ENCODE results near the gene EPS8.

The EPS8 gene

DNA sequence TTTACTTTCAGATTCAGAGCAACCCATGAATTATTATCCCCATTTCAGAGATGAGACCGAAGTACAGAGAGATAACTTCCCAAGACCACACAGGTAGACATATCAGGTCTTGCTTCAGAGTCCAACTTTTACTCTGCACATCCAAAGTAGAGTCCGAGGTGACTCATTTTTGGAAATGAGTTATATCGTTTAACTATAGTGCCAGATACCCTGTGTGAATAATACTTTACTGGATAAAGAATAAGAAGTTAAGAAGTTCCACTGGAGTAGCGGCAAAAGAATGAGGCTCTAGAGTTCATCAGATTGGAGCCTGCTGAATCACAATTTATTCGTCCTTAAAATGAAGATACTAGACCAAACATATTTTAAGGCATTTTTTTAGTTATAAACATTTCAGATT lies 124.7 kb downstream of the EPS8 start:
- no peak overlapping the region for H2AK5ac ChIP-seq (ENCODE audit: low read depth, low read length)
- no peak overlapping the region for H2BK15ac ChIP-seq (ENCODE audit: low read length)
- H3K23ac ChIP-seq (ENCODE audit: low read depth, low read length, poor library complexity), result no peak overlapping the region
- H3K4me3 ChIP-seq (ENCODE audit: low read length in 2 of 2), result no peak overlapping the region
- H2BK120ac ChIP-seq (ENCODE audit: low read depth, low read length), result no peak overlapping the region
- no peak overlapping the region for H3K18ac ChIP-seq (ENCODE audit: low read length)
- H3K9me3 ChIP-seq (replicated peaks in 1 of 2; ENCODE audit: control insufficient read depth in 2 of 2, insufficient read depth in 1 of 2, low read depth in 1 of 2, low read length in 2 of 2), result no peaks in the 10 kb centered on the region
- H3K79me1 ChIP-seq (ENCODE audit: low read depth, low read length), result no peaks in the 10 kb centered on the region
- no peak for DNase-seq (ENCODE audit: low spot score)
- no peak overlapping the region for H3K27ac ChIP-seq (replicated peaks; ENCODE audit: low read length)
- no peaks in the 10 kb centered on the region for H3K27me3 ChIP-seq (ENCODE audit: control insufficient read depth in 3 of 3, insufficient read depth in 3 of 3, low read depth in 1 of 3, low read length in 3 of 3)
- no peaks in the 10 kb centered on the region for H3K4me1 ChIP-seq (ENCODE audit: control insufficient read depth in 2 of 2, insufficient read depth in 1 of 2, low read depth in 1 of 2, low read length in 2 of 2)
- no peak overlapping the region for H3K4me2 ChIP-seq (ENCODE audit: insufficient read depth, low read length, poor library complexity, severe bottlenecking)
- H3K9ac ChIP-seq (ENCODE audit: low read depth, low read length, poor library complexity), result no peak overlapping the region
- no CpG with 5 or more reads among the region's 5 CpGs for WGBS, 2 donors (ENCODE audit: extremely low coverage in 2 of 2, insufficient read length in 2 of 2, insufficient replicate concordance in 1 of 2)
- H2BK5ac ChIP-seq (ENCODE audit: low read length), result no peak overlapping the region
- no peak overlapping the region for H3K4ac ChIP-seq (ENCODE audit: low read length)
- no peak overlapping the region for H2AFZ ChIP-seq (ENCODE audit: low read length)
- H2BK12ac ChIP-seq (ENCODE audit: low read length), result no peak overlapping the region
- peaks cover 0 to 34% of the 10 kb centered on the region in 2 donors for H3K36me3 ChIP-seq (replicated peaks in 1 of 2; ENCODE audit: control insufficient read depth in 2 of 2, insufficient read depth in 2 of 2, low read length in 2 of 2)
- no peak overlapping the region for H4K91ac ChIP-seq (ENCODE audit: low read depth, low read length, poor library complexity)
- H4K8ac ChIP-seq (ENCODE audit: low read depth, low read length), result no peak overlapping the region
- no peak overlapping the region for H3K14ac ChIP-seq (ENCODE audit: low read length)

DNA sequence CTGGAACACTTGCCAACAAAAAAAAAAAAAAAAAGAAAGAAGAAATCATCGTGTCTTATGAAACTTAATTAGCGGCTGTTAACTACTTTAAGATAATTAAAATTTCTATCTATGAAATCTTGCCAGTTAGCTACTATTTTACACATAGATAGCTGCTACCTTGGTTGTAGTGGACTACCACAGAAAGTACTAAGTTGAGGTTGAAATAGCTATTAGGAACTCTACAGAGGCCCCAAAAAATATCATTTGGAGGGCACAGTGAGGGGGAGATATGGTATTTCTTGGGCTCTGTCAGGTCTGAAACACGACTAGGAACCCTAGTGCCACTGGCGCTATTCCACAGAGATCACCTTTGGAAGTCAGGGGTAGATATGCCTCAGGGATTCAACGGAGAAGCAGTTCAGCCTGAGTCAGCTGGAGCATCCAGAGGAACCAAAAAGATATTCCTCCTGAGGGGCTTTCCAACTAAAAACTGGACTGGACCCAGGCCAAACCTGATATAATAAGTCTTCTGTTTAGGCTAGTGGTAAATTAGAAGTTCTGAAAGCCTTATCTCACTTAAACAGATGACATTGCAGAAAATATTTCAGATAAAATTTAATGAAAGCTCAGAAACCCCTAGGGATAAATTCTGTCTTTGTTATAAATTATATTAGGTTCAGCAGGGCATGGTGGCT lies 126.1 kb downstream of the EPS8 start:
- Histone ChIP-seq H2BK5ac (ENCODE audit: low read length) (no peak overlapping the region), H3K9ac (ENCODE audit: low read depth, low read length, poor library complexity) (no peak overlapping the region), H3K4me1 (ENCODE audit: control insufficient read depth in 2 of 2, insufficient read depth in 1 of 2, low read depth in 1 of 2, low read length in 2 of 2) (no peaks in the 10 kb centered on the region), H3K27me3 (ENCODE audit: control insufficient read depth in 3 of 3, insufficient read depth in 3 of 3, low read depth in 1 of 3, low read length in 3 of 3) (no peaks in the 10 kb centered on the region), H3K27ac (replicated peaks; ENCODE audit: low read length) (no peak overlapping the region), H3K9me3 (replicated peaks in 1 of 2; ENCODE audit: control insufficient read depth in 2 of 2, insufficient read depth in 1 of 2, low read depth in 1 of 2, low read length in 2 of 2) (no peaks in the 10 kb centered on the region), H4K8ac (ENCODE audit: low read depth, low read length) (no peak overlapping the region), H2AK5ac (ENCODE audit: low read depth, low read length) (no peak overlapping the region), H3K4me2 (ENCODE audit: insufficient read depth, low read length, poor library complexity, severe bottlenecking) (no peak overlapping the region), H3K4ac (ENCODE audit: low read length) (no peak overlapping the region), H3K14ac (ENCODE audit: low read length) (no peak overlapping the region), H4K91ac (ENCODE audit: low read depth, low read length, poor library complexity) (no peak overlapping the region), H3K23ac (ENCODE audit: low read depth, low read length, poor library complexity) (no peak overlapping the region), H3K79me1 (ENCODE audit: low read depth, low read length) (no peaks in the 10 kb centered on the region), H2AFZ (ENCODE audit: low read length) (no peak overlapping the region), H3K18ac (ENCODE audit: low read length) (no peak overlapping the region), H2BK15ac (ENCODE audit: low read length) (no peak overlapping the region), H3K36me3 (replicated peaks in 1 of 2; ENCODE audit: control insufficient read depth in 2 of 2, insufficient read depth in 2 of 2, low read length in 2 of 2) (peaks cover 0 to 36% of the 10 kb centered on the region in 2 donors), H2BK12ac (ENCODE audit: low read length) (no peak overlapping the region), H3K4me3 (ENCODE audit: low read length in 2 of 2) (no peak overlapping the region), H2BK120ac (ENCODE audit: low read depth, low read length) (no peak overlapping the region)
- WGBS, 2 donors (ENCODE audit: extremely low coverage in 2 of 2, insufficient read length in 2 of 2, insufficient replicate concordance in 1 of 2), result no CpG with 5 or more reads among the region's 5 CpGs
- no peak for DNase-seq (ENCODE audit: low spot score)

DNA sequence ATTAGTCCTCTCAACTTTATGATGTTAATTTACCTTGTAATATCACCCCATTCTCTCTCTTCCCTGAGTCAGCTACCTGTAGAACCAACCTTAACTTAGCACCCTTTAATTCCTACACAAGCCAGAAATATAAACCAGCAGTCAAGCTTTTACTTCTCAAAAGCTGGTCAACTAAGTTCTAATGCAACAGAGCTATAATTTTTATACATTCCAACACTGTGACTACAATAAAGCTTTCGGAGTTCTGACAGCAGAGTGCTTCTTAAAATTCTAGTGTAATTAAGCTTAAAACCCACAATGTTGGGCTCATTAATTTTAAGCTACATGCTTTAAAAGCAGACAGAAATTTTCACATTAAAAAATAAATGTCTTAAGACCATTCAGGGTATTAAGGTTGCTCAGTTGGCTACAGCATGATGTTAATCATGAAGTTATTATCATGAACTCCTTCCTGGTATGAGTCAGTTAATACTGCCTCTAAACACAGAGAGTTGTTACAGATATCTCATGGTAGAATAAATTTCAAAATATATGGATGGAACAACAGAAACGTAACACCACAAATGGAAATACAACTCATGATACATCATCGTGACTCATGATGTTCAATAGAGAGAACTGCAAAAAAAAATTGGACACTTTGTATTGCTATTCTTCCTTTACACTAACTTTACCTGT lies 126.7 kb downstream of the EPS8 start:
- no peak overlapping the region for H3K23ac ChIP-seq (ENCODE audit: low read depth, low read length, poor library complexity)
- H3K36me3 ChIP-seq (replicated peaks in 1 of 2; ENCODE audit: control insufficient read depth in 2 of 2, insufficient read depth in 2 of 2, low read length in 2 of 2), result peaks cover 0 to 43% of the 10 kb centered on the region in 2 donors
- H2BK120ac ChIP-seq (ENCODE audit: low read depth, low read length), result no peak overlapping the region
- H4K8ac ChIP-seq (ENCODE audit: low read depth, low read length), result no peak overlapping the region
- H2BK5ac ChIP-seq (ENCODE audit: low read length), result no peak overlapping the region
- H3K79me1 ChIP-seq (ENCODE audit: low read depth, low read length), result no peaks in the 10 kb centered on the region
- WGBS, 2 donors (ENCODE audit: extremely low coverage in 2 of 2, insufficient read length in 2 of 2, insufficient replicate concordance in 1 of 2), result no CpG with 5 or more reads among the region's 3 CpGs
- H3K14ac ChIP-seq (ENCODE audit: low read length), result no peak overlapping the region
- H2BK12ac ChIP-seq (ENCODE audit: low read length), result no peak overlapping the region
- DNase-seq (ENCODE audit: low spot score), result no peak
- H3K4me2 ChIP-seq (ENCODE audit: insufficient read depth, low read length, poor library complexity, severe bottlenecking), result no peak overlapping the region
- no peak overlapping the region for H3K9ac ChIP-seq (ENCODE audit: low read depth, low read length, poor library complexity)
- H3K4me3 ChIP-seq (ENCODE audit: low read length in 2 of 2), result no peak overlapping the region
- H4K91ac ChIP-seq (ENCODE audit: low read depth, low read length, poor library complexity), result no peak overlapping the region
- H3K9me3 ChIP-seq (replicated peaks in 1 of 2; ENCODE audit: control insufficient read depth in 2 of 2, insufficient read depth in 1 of 2, low read depth in 1 of 2, low read length in 2 of 2), result no peaks in the 10 kb centered on the region
- no peak overlapping the region for H3K4ac ChIP-seq (ENCODE audit: low read length)
- no peak overlapping the region for H2AK5ac ChIP-seq (ENCODE audit: low read depth, low read length)
- H2BK15ac ChIP-seq (ENCODE audit: low read length), result no peak overlapping the region
- H3K4me1 ChIP-seq (ENCODE audit: control insufficient read depth in 2 of 2, insufficient read depth in 1 of 2, low read depth in 1 of 2, low read length in 2 of 2), result no peaks in the 10 kb centered on the region
- H3K27ac ChIP-seq (replicated peaks; ENCODE audit: low read length), result no peak overlapping the region
- H2AFZ ChIP-seq (ENCODE audit: low read length), result no peak overlapping the region
- H3K27me3 ChIP-seq (ENCODE audit: control insufficient read depth in 3 of 3, insufficient read depth in 3 of 3, low read depth in 1 of 3, low read length in 3 of 3), result no peaks in the 10 kb centered on the region
- H3K18ac ChIP-seq (ENCODE audit: low read length), result no peak overlapping the region

DNA sequence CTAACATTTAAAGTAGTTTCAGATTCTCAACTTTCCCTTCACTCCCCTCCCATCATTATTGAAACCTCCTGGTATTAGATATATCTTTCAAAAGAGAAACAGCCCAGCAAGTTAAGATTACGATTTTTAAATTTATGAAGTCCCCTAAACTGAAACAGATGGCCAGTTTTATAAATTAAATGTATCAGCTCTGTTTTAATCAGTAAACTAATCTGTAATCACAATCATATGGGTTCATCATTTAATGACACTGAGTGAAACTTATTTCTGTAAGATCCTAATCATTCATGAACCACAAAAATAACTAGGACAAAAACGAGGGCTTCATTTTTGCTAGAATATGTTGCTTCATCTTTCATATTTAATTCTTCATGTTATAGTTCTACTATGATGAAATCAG lies 137.8 kb downstream of the EPS8 start:
- H3K4ac ChIP-seq (ENCODE audit: low read length), result no peak overlapping the region

More for the DNA sequence above, 137.8 kb downstream of the EPS8 start:
- H2AFZ ChIP-seq (ENCODE audit: low read length), result no peak overlapping the region
- no peak overlapping the region for H4K8ac ChIP-seq (ENCODE audit: low read depth, low read length)
- H2BK5ac ChIP-seq (ENCODE audit: low read length), result no peak overlapping the region
- WGBS, 2 donors (ENCODE audit: extremely low coverage in 2 of 2, insufficient read length in 2 of 2, insufficient replicate concordance in 1 of 2), result no CpG with 5 or more reads among the region's 2 CpGs
- no peak overlapping the region for H3K4me2 ChIP-seq (ENCODE audit: insufficient read depth, low read length, poor library complexity, severe bottlenecking)
- peaks cover 2 to 7% of the 10 kb centered on the region in 2 donors for H3K9me3 ChIP-seq (replicated peaks in 1 of 2; ENCODE audit: control insufficient read depth in 2 of 2, insufficient read depth in 1 of 2, low read depth in 1 of 2, low read length in 2 of 2)
- no peak overlapping the region for H4K91ac ChIP-seq (ENCODE audit: low read depth, low read length, poor library complexity)
- no peak overlapping the region for H2BK15ac ChIP-seq (ENCODE audit: low read length)
- no peak overlapping the region for H3K14ac ChIP-seq (ENCODE audit: low read length)
- no peak overlapping the region for H2BK12ac ChIP-seq (ENCODE audit: low read length)
- H3K9ac ChIP-seq (ENCODE audit: low read depth, low read length, poor library complexity), result no peak overlapping the region
- no peak overlapping the region for H3K23ac ChIP-seq (ENCODE audit: low read depth, low read length, poor library complexity)
- no peak overlapping the region for H2BK120ac ChIP-seq (ENCODE audit: low read depth, low read length)
- no peak overlapping the region for H3K4me3 ChIP-seq (ENCODE audit: low read length in 2 of 2)
- no peak overlapping the region for H2AK5ac ChIP-seq (ENCODE audit: low read depth, low read length)
- H3K79me1 ChIP-seq (ENCODE audit: low read depth, low read length), result no peaks in the 10 kb centered on the region
- H3K36me3 ChIP-seq (replicated peaks in 1 of 2; ENCODE audit: control insufficient read depth in 2 of 2, insufficient read depth in 2 of 2, low read length in 2 of 2), result peaks cover 0 to 41% of the 10 kb centered on the region in 2 donors
- no peaks in the 10 kb centered on the region for H3K27me3 ChIP-seq (ENCODE audit: control insufficient read depth in 3 of 3, insufficient read depth in 3 of 3, low read depth in 1 of 3, low read length in 3 of 3)
- no peak for DNase-seq (ENCODE audit: low spot score)
- H3K27ac ChIP-seq (replicated peaks; ENCODE audit: low read length), result no peak overlapping the region
- no peak overlapping the region for H3K18ac ChIP-seq (ENCODE audit: low read length)
- peaks cover 0 to 1% of the 10 kb centered on the region in 2 donors for H3K4me1 ChIP-seq (ENCODE audit: control insufficient read depth in 2 of 2, insufficient read depth in 1 of 2, low read depth in 1 of 2, low read length in 2 of 2)

All from neuronal stem cell (in vitro differentiated cells).